Uterus (tissue), 2 donors: ENCODE measurements around the gene RAD51D.

Source experiments
- POLR2A ChIP-seq, 2 donors: fragments of 450-650 bp; IDR thresholded peaks; one replicate each; pipeline ENCODE4 v1.6.1; 2016; ENCODE audit warnings: antibody characterized with exemption in 2 of 2, mild to moderate bottlenecking in 1 of 2, moderate library complexity in 1 of 2
- TF ChIP-seq, protein P1 (sequence below), 4 experiments: fragments of 200-600 bp in 2 of 4; fragments of 450-650 bp in 2 of 4; sonication (generic) in 2 of 4; IDR thresholded peaks; one replicate each; pipeline ENCODE4 v1.5.1; 2016 to 2019; ENCODE audit warnings: antibody characterized with exemption in 4 of 4, mild to moderate bottlenecking in 2 of 4, moderate library complexity in 1 of 4

- TF ChIP-seq, protein P1, sequence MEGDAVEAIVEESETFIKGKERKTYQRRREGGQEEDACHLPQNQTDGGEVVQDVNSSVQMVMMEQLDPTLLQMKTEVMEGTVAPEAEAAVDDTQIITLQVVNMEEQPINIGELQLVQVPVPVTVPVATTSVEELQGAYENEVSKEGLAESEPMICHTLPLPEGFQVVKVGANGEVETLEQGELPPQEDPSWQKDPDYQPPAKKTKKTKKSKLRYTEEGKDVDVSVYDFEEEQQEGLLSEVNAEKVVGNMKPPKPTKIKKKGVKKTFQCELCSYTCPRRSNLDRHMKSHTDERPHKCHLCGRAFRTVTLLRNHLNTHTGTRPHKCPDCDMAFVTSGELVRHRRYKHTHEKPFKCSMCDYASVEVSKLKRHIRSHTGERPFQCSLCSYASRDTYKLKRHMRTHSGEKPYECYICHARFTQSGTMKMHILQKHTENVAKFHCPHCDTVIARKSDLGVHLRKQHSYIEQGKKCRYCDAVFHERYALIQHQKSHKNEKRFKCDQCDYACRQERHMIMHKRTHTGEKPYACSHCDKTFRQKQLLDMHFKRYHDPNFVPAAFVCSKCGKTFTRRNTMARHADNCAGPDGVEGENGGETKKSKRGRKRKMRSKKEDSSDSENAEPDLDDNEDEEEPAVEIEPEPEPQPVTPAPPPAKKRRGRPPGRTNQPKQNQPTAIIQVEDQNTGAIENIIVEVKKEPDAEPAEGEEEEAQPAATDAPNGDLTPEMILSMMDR (IDR thresholded peaks at IDR 0.05), result no peak
- TF ChIP-seq POLR2A (IDR thresholded peaks at IDR 0.05), result no peak
These were observed 46.9 kb upstream of the RAD51D start for GRCh38 chr17:35166526-35166925.
